Caco-2 (cell line): ENCODE measurements around the gene TMEM220. TPM values are rescaled to one million over a fixed set of nuclear protein-coding genes. Genes with fewer than 3 reads are reported as not detected.
A peak's percentile ranks its signal among the peaks of the same experiment; 100 is the strongest.

Source experiments
- BruUV-seq: library from RNA; stranded (reverse); fragments of 400-500 nt; replicated peaks from 2 replicates; lab custom pipeline; 2021; lab: Mats Ljungman, UMichigan
- CTCF ChIA-PET: fragments of 300-600 bp; sonication (Branson Sonifier 250); formaldehyde crosslinking; loops from one replicate; lab custom pipeline; 2022; ENCODE audit warnings: antibody characterized with exemption; lab: Charles Lee
- POLR2A ChIA-PET: fragments of 300-600 bp; sonication (Branson Sonifier 250); formaldehyde crosslinking; loops from one replicate; lab custom pipeline; 2022; ENCODE audit warnings: antibody characterized with exemption; lab: Charles Lee
- DNase-seq, 2 experiments: peaks; one replicate each; pipeline versions ENCODE4 v3.0.0 to v3.0.0-alpha.2; 2020 to 2022
- H3K27me3 ChIP-seq: replicated peaks from 2 replicates; pipeline ENCODE4 v1.6.0; 2011; ENCODE audit warnings: low read length; ENCODE audit not compliant: control insufficient read depth, insufficient read depth
- H3K36me3 ChIP-seq: 2 replicates; pipeline ENCODE4 v1.5.1; 2011; ENCODE audit warnings: low read length; ENCODE audit not compliant: control insufficient read depth, insufficient read depth
- H3K4me1 ChIP-seq: fragments of 250-450 bp; sonication (Bioruptor Pico); 2 replicates; pipeline ENCODE4 v1.5.1; 2020; ENCODE audit warnings: mild to moderate bottlenecking
- H3K4me3 ChIP-seq: 2 replicates; pipeline ENCODE4 v1.5.1; 2011; ENCODE audit warnings: low read depth, mild to moderate bottlenecking, control low read depth, low read length
- H3K9me3 ChIP-seq: fragments of 250-450 bp; sonication (Bioruptor Pico); 2 replicates; pipeline ENCODE4 v1.5.1; 2020; ENCODE audit warnings: mild to moderate bottlenecking, moderate library complexity
- H3K27ac Mint-ChIP-seq: one replicate; pipeline ENCODE4 v1.8.0; 2022; ENCODE audit warnings: mixed read lengths; ENCODE audit not compliant: unreplicated experiment
- H3K27me3 Mint-ChIP-seq: one replicate; pipeline ENCODE4 v1.8.0; 2022; ENCODE audit warnings: mixed read lengths; ENCODE audit not compliant: insufficient read depth, unreplicated experiment
- H3K36me3 Mint-ChIP-seq: one replicate; pipeline ENCODE4 v1.8.0; 2022; ENCODE audit warnings: mild to moderate bottlenecking, mixed read lengths; ENCODE audit not compliant: insufficient read depth, unreplicated experiment
- H3K4me1 Mint-ChIP-seq: one replicate; pipeline ENCODE4 v1.8.0; 2022; ENCODE audit warnings: low read depth, mixed read lengths; ENCODE audit not compliant: unreplicated experiment
- H3K4me3 Mint-ChIP-seq: one replicate; pipeline ENCODE4 v1.8.0; 2022; ENCODE audit warnings: mild to moderate bottlenecking, moderate library complexity, mixed read lengths; ENCODE audit not compliant: unreplicated experiment
- H3K9me3 Mint-ChIP-seq: one replicate; pipeline ENCODE4 v1.8.0; 2022; ENCODE audit warnings: mixed read lengths; ENCODE audit not compliant: unreplicated experiment
- CTCF ChIP-seq, 2 experiments: fragments of 200-600 bp in 1 of 2; IDR thresholded peaks; 1 replicate in 1 of 2; 2 replicates in 1 of 2; pipeline versions ENCODE4 v1.5.1 to v1.8.0; 2011 to 2022; ENCODE audit warnings: antibody characterized with exemption in 1 of 2, control low read depth in 1 of 2, inconsistent platforms in 1 of 2, low read depth in 1 of 2, low read length in 1 of 2, mild to moderate bottlenecking in 1 of 2, moderate library complexity in 1 of 2; ENCODE audit not compliant: insufficient read depth in 1 of 2, severe bottlenecking in 1 of 2, unreplicated experiment in 1 of 2
- intact Hi-C: fragments of 100-400 bp; cut with micrococcal nuclease; formaldehyde crosslinking; loops from one replicate; pipeline ENCODE4 v1.10.0; 2022; ENCODE audit not compliant: unreplicated experiment
- total RNA-seq: library from RNA; stranded (reverse); gene quantifications from 2 replicates; pipeline ENCODE4 v1.2.3, GENCODE V29; 2022

The TMEM220 gene
- total RNA-seq, 1 experiment from 2014 or later: not detected

GRCh38 chr17:10683853-10684252, 46.0 kb downstream of the TMEM220 start:
- POLR2A ChIA-PET: no interaction called here
- H3K27ac Mint-ChIP-seq: no peak overlapping the region
- no peaks in the 10 kb centered on the region for H3K4me1 Mint-ChIP-seq
- H3K9me3 Mint-ChIP-seq: no peaks in the 10 kb centered on the region
- Histone ChIP-seq H3K4me3 (no peak overlapping the region), H3K27me3 (no peaks in the 10 kb centered on the region), H3K36me3 (no peaks in the 10 kb centered on the region; the same call in 1 of the 2 replicates), H3K4me1 (no peaks in the 10 kb centered on the region), H3K9me3 (no peaks in the 10 kb centered on the region)
- intact Hi-C loops: loop anchor here (2.0 kb wide), 1 partner anchor 37 kb away; no protein-coding TSS in a partner anchor
- BruUV-seq: no TSS peak
- peak in 1 of 2 experiments; percentile 1 for TF ChIP-seq CTCF (IDR thresholded peaks at IDR 0.05; ENCODE audit: insufficient read depth in 1 of 2, low read depth in 1 of 2, low read length in 1 of 2, severe bottlenecking in 1 of 2, unreplicated experiment in 1 of 2)
- H3K36me3 Mint-ChIP-seq: peaks cover 39% of the 10 kb centered on the region
- no peak for DNase-seq
- CTCF ChIA-PET: interaction anchor here (1.5 kb wide), 1 partner anchor 37 kb away, joined by 5 read pairs; no protein-coding TSS in a partner anchor
- no peak overlapping the region for H3K4me3 Mint-ChIP-seq
- H3K27me3 Mint-ChIP-seq: no peaks in the 10 kb centered on the region

- peaks cover 39% of the 10 kb centered on the region for H3K36me3 Mint-ChIP-seq
- POLR2A ChIA-PET: no interaction called here
- no peak overlapping the region for H3K4me3 Mint-ChIP-seq
- no peak for DNase-seq
- Histone ChIP-seq H3K9me3 (no peaks in the 10 kb centered on the region), H3K27me3 (no peaks in the 10 kb centered on the region), H3K4me1 (no peaks in the 10 kb centered on the region), H3K4me3 (no peak overlapping the region), H3K36me3 (no peaks in the 10 kb centered on the region; the same call in 1 of the 2 replicates)
- no peaks in the 10 kb centered on the region for H3K4me1 Mint-ChIP-seq
- TF ChIP-seq CTCF (IDR thresholded peaks at IDR 0.05; ENCODE audit: insufficient read depth in 1 of 2, low read depth in 1 of 2, low read length in 1 of 2, severe bottlenecking in 1 of 2, unreplicated experiment in 1 of 2): no peak
- CTCF ChIA-PET: no interaction called here
- intact Hi-C loops: no loop called here
- peak overlapping the region; percentile 55 for H3K27ac Mint-ChIP-seq
- H3K9me3 Mint-ChIP-seq: no peaks in the 10 kb centered on the region
- BruUV-seq: no TSS peak
- H3K27me3 Mint-ChIP-seq: no peaks in the 10 kb centered on the region
Observed at GRCh38 chr17:10681866-10682446, 47.9 kb downstream of the TMEM220 start.

- no peaks in the 10 kb centered on the region for H3K27me3 Mint-ChIP-seq
- POLR2A ChIA-PET: no interaction called here
- H3K9me3 Mint-ChIP-seq: no peaks in the 10 kb centered on the region
- H3K36me3 Mint-ChIP-seq: peaks cover 6% of the 10 kb centered on the region
- Histone ChIP-seq H3K4me1 (no peaks in the 10 kb centered on the region), H3K36me3 (no peaks in the 10 kb centered on the region; the same call in 1 of the 2 replicates), H3K4me3 (no peak overlapping the region), H3K27me3 (no peaks in the 10 kb centered on the region), H3K9me3 (no peaks in the 10 kb centered on the region)
- no peak for DNase-seq
- H3K27ac Mint-ChIP-seq: no peak overlapping the region
- no peak for TF ChIP-seq CTCF (IDR thresholded peaks at IDR 0.05; ENCODE audit: insufficient read depth in 1 of 2, low read depth in 1 of 2, low read length in 1 of 2, severe bottlenecking in 1 of 2, unreplicated experiment in 1 of 2)
- intact Hi-C loops: no loop called here
- no peak overlapping the region for H3K4me3 Mint-ChIP-seq
- CTCF ChIA-PET: no interaction called here
- no TSS peak for BruUV-seq
- no peaks in the 10 kb centered on the region for H3K4me1 Mint-ChIP-seq
Observed at GRCh38 chr17:10674704-10675103, 55.1 kb downstream of the TMEM220 start.
